Subcutaneous abdominal adipose tissue (tissue), 5 donors: ENCODE data around the gene AMFR.

Experiments used
- H3K27ac ChIP-seq: one replicate; pipeline ENCODE4 v1.7.0; 2013; ENCODE audit warnings: low read depth, mild to moderate bottlenecking, inconsistent platforms, low read length, moderate library complexity
- H3K27me3 ChIP-seq, 5 donors: one replicate each; pipeline ENCODE4 v1.7.0; 2013; ENCODE audit warnings: low read length in 5 of 5, inconsistent platforms in 1 of 5; ENCODE audit not compliant: control insufficient read depth in 5 of 5, insufficient read depth in 4 of 5
- H3K36me3 ChIP-seq, 5 donors: one replicate each; pipeline ENCODE4 v1.7.0; 2013; ENCODE audit warnings: low read length in 5 of 5; ENCODE audit not compliant: control insufficient read depth in 5 of 5, insufficient read depth in 5 of 5
- H3K4me1 ChIP-seq, 5 donors: one replicate each; pipeline ENCODE4 v1.7.0; 2013; ENCODE audit warnings: low read length in 5 of 5, mild to moderate bottlenecking in 3 of 5, moderate library complexity in 1 of 5; ENCODE audit not compliant: control insufficient read depth in 5 of 5, insufficient read depth in 5 of 5
- H3K4me3 ChIP-seq, 5 donors: one replicate each; pipeline ENCODE4 v1.7.0; 2013; ENCODE audit warnings: low read length in 5 of 5, low read depth in 1 of 5
- H3K9ac ChIP-seq, 5 donors: one replicate each; pipeline ENCODE4 v1.7.0; 2013; ENCODE audit warnings: low read length in 5 of 5, mild to moderate bottlenecking in 4 of 5, moderate library complexity in 3 of 5
- H3K9me3 ChIP-seq, 5 donors: one replicate each; pipeline ENCODE4 v1.7.0; 2013; ENCODE audit warnings: low read length in 5 of 5; ENCODE audit not compliant: control insufficient read depth in 5 of 5
- donor health status: healthy.
- donor health status: healthy.
- donor health status: healthy.
- donor health status: healthy.
- donor health status: healthy.

Gene AMFR

DNA sequence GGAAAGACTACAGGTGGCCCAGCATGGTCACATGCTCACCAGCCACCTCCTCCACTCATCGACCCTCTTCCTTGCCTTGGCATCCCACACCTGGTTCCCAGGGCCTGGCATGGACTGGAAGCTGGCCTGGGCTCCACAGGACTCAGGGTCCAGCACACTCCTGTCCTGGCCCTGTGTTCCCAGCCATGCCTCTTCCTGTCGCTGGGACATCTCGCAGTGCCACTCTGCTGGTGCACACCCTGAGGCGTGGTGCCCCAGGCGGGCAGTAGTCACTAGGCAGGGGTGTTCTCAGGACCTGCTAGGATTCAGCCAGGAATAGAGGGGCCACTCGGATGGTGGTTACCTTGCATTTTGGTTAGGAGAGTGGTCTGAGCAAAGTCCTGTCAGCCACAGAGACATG is 99.4 kb downstream of the AMFR start:
- Histone ChIP-seq H3K4me1 (no peaks in the 10 kb centered on the region), H3K27ac (no peak overlapping the region), H3K27me3 (no peaks in the 10 kb centered on the region), H3K9me3 (no peaks in the 10 kb centered on the region), H3K9ac (no peak overlapping the region), H3K36me3 (no peaks in the 10 kb centered on the region), H3K4me3 (no peak overlapping the region)

DNA sequence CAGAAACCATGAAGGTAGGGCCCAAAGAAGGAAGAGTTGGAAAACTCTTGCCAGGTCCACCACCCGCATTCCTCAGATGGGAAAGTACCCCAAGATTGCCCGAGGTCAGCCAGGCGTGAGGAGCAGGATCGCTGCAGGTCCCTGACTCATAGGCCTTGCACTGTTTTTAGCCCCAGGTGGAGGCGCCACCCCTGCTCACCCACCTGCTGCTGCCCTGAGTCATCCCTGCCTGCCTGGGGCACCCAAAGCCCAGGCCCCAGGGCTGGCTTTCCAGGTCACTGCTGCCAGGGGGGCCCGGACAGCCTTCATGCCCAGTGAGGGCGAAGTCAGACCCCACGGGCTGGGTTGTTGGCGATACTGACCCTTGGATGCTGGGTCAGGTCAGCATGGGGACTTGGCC is 100.9 kb downstream of the AMFR start:
- Histone ChIP-seq H3K9me3 (no peaks in the 10 kb centered on the region), H3K9ac (no peak overlapping the region), H3K27me3 (no peaks in the 10 kb centered on the region), H3K36me3 (no peaks in the 10 kb centered on the region), H3K4me1 (no peaks in the 10 kb centered on the region), H3K27ac (no peak overlapping the region), H3K4me3 (no peak overlapping the region)

DNA sequence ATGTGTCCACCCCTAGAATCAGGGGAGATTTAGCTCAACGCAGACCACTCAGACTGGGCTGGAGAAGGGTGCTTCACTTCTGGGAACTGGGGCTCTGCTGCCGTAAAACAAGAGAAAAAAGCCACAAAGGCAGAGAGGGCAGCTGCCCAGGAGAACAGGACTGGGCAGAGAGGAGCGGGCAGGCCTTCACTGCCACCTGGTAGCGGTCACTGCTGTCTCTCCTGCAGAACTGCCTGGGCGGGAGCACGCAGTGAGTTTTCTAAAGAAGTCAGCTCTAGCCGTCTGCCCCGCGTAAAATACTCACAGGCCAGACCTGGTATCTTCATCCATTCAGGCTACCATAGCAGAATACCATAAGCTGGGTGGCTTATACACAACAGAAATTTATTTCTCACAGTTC is 103.8 kb downstream of the AMFR start:
- H3K36me3 ChIP-seq: no peaks in the 10 kb centered on the region
- no peak overlapping the region for H3K27ac ChIP-seq
- H3K9me3 ChIP-seq: no peaks in the 10 kb centered on the region
- H3K9ac ChIP-seq: no peak overlapping the region
- H3K27me3 ChIP-seq: peaks cover 0 to 4% (median 0%) of the 10 kb centered on the region in 5 donors
- no peak overlapping the region for H3K4me3 ChIP-seq
- H3K4me1 ChIP-seq: peaks cover 0 to 5% (median 4%) of the 10 kb centered on the region in 5 donors

DNA sequence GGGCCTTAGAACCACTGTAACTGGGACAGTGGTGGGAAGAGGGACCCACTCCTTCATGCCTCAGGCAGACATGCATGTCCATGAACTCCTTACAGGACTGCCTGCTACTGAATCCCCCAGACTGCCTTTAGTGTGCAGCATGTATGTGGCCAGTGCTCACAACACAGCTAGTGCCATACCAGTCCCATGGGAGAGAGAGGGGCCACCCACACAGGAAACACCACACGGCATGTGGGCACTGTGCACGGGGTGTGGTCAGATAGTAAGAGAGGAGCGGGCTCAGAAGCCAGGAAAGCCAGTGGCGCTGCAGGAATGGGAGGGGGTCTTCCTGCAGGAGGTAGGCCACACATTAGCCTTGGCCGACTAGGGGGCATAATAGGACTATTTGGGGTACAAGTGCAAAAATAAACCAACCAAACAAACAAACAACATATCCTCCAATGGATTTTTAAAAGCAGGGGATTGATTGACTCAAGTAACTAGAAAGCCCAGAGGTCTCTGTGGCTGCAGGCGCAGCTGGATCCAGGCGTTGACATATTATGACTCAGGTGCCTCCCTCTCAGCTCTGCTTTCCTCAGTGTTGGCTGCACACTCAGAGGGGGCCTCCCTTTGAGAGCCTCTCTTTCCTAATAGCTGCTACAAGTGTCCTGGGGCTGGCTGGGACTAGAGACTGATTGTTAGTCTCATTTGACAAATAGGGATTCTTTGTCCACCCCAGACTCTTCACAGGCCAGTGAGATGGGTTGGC is 104.4 kb downstream of the AMFR start:
- H3K36me3 ChIP-seq: no peaks in the 10 kb centered on the region
- no peak overlapping the region for H3K27ac ChIP-seq
- peaks cover 0 to 4% (median 0%) of the 10 kb centered on the region in 5 donors for H3K27me3 ChIP-seq
- H3K9ac ChIP-seq: no peak overlapping the region
- no peak overlapping the region for H3K4me3 ChIP-seq
- no peaks in the 10 kb centered on the region for H3K9me3 ChIP-seq
- H3K4me1 ChIP-seq: peaks cover 0 to 5% (median 4%) of the 10 kb centered on the region in 5 donors

DNA sequence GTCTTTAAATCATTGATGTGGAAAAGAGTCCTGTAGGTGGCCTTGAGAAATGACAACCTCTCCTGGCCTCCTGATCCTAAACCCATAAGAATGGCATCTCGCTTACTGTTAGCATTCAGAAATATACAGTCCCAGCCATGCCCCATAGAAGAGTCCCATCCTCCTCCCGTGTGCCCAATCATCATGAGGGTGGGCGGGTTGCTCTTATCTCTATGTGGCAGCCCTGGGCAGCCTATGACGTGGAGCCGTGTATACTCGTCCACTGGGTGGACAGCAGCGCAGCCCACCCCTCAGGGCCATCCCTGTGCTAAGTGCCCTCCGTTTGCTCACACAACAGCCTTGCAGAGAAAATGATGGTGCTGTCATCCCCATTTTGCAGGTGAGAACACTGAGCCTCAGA is 105.3 kb downstream of the AMFR start:
- no peaks in the 10 kb centered on the region for H3K36me3 ChIP-seq
- no peak overlapping the region for H3K4me3 ChIP-seq
- no peak overlapping the region for H3K27ac ChIP-seq
- peaks cover 0 to 5% (median 4%) of the 10 kb centered on the region in 5 donors for H3K4me1 ChIP-seq
- H3K27me3 ChIP-seq: peaks cover 0 to 4% (median 0%) of the 10 kb centered on the region in 5 donors
- no peaks in the 10 kb centered on the region for H3K9me3 ChIP-seq
- H3K9ac ChIP-seq: no peak overlapping the region

DNA sequence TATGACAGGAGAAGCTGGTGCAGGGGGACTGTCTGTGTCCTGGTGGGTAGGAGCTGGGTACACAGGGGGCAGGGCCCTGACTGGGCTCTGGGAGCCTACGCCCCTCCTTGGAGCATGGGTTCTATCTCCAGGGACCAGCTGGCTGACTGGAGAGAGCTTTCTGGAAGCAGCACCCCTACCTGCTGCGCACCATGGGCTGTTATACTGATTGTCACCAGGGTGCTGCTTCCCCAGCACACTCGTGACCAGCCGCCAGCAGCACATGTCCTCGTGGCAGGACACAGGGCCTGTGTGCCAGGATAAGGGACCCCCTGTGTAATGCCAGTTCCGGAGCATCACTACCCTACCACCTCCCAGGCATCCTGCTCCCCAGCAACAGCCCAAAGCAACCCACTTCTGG is 106.0 kb downstream of the AMFR start:
- no peak overlapping the region for H3K27ac ChIP-seq
- H3K9ac ChIP-seq: no peak overlapping the region
- no peaks in the 10 kb centered on the region for H3K9me3 ChIP-seq
- no peaks in the 10 kb centered on the region for H3K36me3 ChIP-seq
- peaks cover 0 to 5% (median 4%) of the 10 kb centered on the region in 5 donors for H3K4me1 ChIP-seq
- peaks cover 0 to 4% (median 0%) of the 10 kb centered on the region in 5 donors for H3K27me3 ChIP-seq
- H3K4me3 ChIP-seq: no peak overlapping the region

DNA sequence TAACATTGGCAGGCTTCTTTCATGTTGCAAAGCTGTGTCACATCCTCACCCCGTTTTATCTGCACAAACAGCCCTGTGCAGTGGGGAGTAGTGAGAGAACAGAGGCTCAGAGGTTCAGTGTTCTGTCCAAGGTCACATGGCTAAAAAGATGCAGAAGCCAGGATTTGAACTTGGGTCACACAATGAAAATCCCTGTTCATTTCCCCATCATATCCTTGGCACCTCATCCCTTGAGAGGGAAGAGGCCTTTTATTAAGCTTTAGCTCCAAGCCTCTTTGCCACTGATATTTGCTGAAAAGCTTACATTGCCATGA is 106.6 kb downstream of the AMFR start:
- H3K36me3 ChIP-seq: no peaks in the 10 kb centered on the region
- H3K27ac ChIP-seq: no peak overlapping the region
- peaks cover 0 to 5% (median 4%) of the 10 kb centered on the region in 5 donors for H3K4me1 ChIP-seq
- no peak overlapping the region for H3K4me3 ChIP-seq
- H3K9ac ChIP-seq: no peak overlapping the region
- H3K9me3 ChIP-seq: no peaks in the 10 kb centered on the region
- peaks cover 0 to 4% (median 0%) of the 10 kb centered on the region in 5 donors for H3K27me3 ChIP-seq

DNA sequence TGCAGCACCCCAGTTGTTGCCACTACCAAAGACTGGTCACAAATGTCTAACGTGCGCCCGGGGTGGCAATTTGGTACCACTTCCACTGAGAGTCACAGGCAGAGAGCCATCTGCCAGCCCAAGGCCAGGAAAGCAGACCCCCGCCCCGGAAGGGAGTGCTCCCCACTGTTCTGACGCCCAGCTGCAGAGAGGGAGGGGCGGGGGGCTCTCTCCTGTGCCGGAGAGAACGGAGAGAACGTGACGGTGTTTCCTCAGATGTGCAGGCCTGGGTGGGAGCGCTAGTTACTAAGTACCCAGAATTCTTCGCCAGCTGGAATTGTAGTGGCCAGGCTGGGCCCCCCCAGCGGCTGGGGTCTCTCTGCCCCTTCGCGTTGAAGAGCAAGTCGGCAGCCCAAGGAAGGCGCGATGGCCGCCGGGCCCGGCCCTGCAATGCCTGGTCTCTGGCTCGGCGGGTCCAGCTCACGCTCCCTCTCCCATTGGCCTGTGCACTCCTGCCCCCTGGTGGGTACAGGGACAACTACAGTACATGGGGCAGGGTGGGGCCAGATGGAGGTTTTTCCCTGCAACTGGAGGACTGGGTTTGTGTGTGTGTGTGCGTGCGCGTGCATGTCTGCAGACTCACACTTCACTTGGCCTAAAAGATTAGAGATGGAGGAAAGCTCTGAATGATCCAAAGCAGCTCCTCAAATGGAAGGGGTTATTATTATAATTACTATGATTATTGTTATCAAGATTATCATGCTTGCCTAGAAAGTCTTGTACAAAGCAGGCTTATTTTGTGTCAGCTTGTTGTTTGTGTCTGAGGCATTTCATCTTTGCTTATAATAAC is 107.1 kb downstream of the AMFR start:
- H3K4me3 ChIP-seq: peak overlapping the region in 4 of 5 donors; percentile 23 to 44 (median 35)

DNA sequence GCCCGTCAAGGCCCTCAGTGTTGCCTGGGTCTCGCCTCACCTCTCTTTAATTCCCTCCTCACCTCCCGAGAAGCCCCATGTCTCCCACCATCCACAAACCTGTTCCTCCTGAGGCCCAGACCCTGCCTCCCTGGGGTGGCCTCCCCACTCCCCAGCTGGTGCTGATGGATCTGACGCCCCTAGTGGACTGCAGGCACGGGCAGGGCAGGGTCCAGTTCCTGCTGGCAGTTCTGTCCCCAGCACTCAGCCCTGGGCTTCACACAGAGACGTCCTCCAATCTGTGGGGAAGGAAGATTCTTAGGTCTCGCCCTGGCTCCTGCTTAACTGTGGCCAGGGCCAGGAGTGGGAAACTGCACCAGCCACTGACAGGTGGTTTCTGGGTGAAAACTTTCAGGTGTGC is 108.8 kb downstream of the AMFR start:
- Histone ChIP-seq H3K27ac (no peak overlapping the region), H3K9me3 (no peaks in the 10 kb centered on the region), H3K9ac (peak overlapping the region in 1 of 5 donors; percentile 18), H3K36me3 (no peaks in the 10 kb centered on the region), H3K27me3 (peaks cover 0 to 4% (median 0%) of the 10 kb centered on the region in 5 donors), H3K4me3 (no peak overlapping the region), H3K4me1 (peaks cover 0 to 5% (median 4%) of the 10 kb centered on the region in 5 donors)

More for the DNA sequence above, 107.1 kb downstream of the AMFR start:
- Histone ChIP-seq H3K4me1 (peaks cover 0 to 5% (median 4%) of the 10 kb centered on the region in 5 donors), H3K36me3 (no peaks in the 10 kb centered on the region), H3K9me3 (no peaks in the 10 kb centered on the region), H3K9ac (peak overlapping the region in 2 of 5 donors; percentile 25 to 38), H3K27me3 (peaks cover 0 to 4% (median 0%) of the 10 kb centered on the region in 5 donors), H3K27ac (no peak overlapping the region)

DNA sequence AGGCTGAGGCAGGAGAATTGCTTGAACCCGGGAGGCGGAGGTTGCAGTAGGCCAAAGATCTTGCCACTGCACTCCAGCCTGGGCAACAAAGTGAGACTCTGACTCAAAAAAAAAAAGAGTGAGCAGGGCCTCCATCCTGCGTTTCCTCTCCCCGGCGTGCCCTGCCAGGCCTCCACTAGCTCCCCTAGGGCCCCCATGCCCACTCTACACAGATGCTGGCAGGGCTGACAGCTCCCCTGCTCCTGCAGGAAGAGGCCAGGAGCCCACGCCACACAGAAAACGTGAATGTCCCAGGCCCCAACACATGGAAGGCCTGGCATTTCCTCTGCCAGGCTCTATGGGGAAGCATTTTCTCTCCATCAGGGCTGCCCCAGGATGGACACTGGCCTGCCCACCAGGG is 109.4 kb downstream of the AMFR start:
- Histone ChIP-seq H3K27me3 (peaks cover 0 to 4% (median 0%) of the 10 kb centered on the region in 5 donors), H3K9me3 (no peaks in the 10 kb centered on the region), H3K27ac (no peak overlapping the region), H3K4me3 (no peak overlapping the region), H3K36me3 (no peaks in the 10 kb centered on the region), H3K9ac (no peak overlapping the region), H3K4me1 (peaks cover 0 to 5% (median 4%) of the 10 kb centered on the region in 5 donors)
